Nephron progenitor cell (in vitro differentiated cells): ENCODE results near the gene KCNK5.

Experiments
- DNase-seq: peaks from one replicate; pipeline ENCODE4 v3.0.0; 2021
- H3K27ac Mint-ChIP-seq: 2 replicates; pipeline ENCODE4 v1.8.0; 2021; ENCODE audit warnings: mild to moderate bottlenecking, moderate library complexity, mixed read lengths
- H3K27me3 Mint-ChIP-seq: 2 replicates; pipeline ENCODE4 v1.8.0; 2021; ENCODE audit warnings: mild to moderate bottlenecking, low read depth, mixed read lengths; ENCODE audit not compliant: poor library complexity
- H3K36me3 Mint-ChIP-seq: 2 replicates; pipeline ENCODE4 v1.8.0; 2021; ENCODE audit warnings: low read depth, mixed read lengths
- H3K4me1 Mint-ChIP-seq: 2 replicates; pipeline ENCODE4 v1.8.0; 2021; ENCODE audit warnings: mixed read lengths
- H3K4me3 Mint-ChIP-seq: 2 replicates; pipeline ENCODE4 v1.8.0; 2021; ENCODE audit warnings: mild to moderate bottlenecking, moderate library complexity, mixed read lengths
- H3K9me3 Mint-ChIP-seq: 2 replicates; pipeline ENCODE4 v1.8.0; 2021; ENCODE audit warnings: mild to moderate bottlenecking, moderate library complexity, mixed read lengths
- TF ChIP-seq, protein P1 (sequence below): fragments of 200-600 bp; sonication (generic); IDR thresholded peaks from 2 replicates; pipeline ENCODE4 v1.5.0; 2021; ENCODE audit warnings: antibody characterized with exemption

The KCNK5 gene

DNA sequence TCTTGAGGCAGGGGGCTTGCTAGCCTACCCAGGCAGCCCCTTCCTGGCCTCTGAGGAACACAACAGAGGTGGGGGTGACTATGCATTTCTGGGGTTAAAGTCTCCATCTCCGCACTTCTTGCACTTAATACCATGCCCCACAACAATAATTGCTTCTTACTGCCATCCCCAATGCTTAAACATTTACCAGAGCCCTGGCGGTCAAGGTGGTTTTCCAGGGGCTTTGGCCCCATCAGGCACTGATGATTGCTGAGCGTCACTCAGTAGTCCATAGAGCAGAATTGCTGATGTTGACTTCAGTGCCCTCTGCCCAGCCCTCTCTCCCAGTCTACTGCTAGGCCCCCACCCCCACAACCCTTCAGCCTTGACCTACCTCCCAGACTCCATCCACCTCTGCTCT is 32.5 kb upstream of the KCNK5 start:
- H3K36me3 Mint-ChIP-seq = no peaks in the 10 kb centered on the region
- H3K4me3 Mint-ChIP-seq = no peak overlapping the region
- TF ChIP-seq, protein P1, sequence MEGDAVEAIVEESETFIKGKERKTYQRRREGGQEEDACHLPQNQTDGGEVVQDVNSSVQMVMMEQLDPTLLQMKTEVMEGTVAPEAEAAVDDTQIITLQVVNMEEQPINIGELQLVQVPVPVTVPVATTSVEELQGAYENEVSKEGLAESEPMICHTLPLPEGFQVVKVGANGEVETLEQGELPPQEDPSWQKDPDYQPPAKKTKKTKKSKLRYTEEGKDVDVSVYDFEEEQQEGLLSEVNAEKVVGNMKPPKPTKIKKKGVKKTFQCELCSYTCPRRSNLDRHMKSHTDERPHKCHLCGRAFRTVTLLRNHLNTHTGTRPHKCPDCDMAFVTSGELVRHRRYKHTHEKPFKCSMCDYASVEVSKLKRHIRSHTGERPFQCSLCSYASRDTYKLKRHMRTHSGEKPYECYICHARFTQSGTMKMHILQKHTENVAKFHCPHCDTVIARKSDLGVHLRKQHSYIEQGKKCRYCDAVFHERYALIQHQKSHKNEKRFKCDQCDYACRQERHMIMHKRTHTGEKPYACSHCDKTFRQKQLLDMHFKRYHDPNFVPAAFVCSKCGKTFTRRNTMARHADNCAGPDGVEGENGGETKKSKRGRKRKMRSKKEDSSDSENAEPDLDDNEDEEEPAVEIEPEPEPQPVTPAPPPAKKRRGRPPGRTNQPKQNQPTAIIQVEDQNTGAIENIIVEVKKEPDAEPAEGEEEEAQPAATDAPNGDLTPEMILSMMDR = no peak
- peaks cover 29% of the 10 kb centered on the region for H3K27me3 Mint-ChIP-seq
- peaks cover 7% of the 10 kb centered on the region for H3K4me1 Mint-ChIP-seq
- no peak for DNase-seq
- H3K27ac Mint-ChIP-seq = no peak overlapping the region
- peaks cover 3% of the 10 kb centered on the region for H3K9me3 Mint-ChIP-seq

DNA sequence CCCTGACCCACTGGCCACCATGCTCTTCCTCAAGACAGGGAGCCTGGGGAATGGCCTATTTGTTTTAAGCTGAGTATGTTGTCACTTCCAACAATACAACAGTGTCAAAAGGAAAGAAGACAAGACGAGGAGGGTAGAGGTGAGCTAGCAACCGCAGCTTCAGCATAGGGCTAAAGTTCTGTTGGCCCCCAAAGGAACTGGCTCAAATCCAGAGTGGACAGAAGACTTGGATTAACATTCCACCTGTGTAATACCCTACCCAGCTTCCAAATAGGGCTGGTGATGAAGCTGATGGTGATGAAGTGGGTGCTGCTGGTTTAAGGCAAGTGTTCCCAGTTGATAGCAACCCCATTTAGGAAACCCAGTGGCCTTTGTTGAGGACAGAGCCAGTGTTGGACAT is 31.7 kb upstream of the KCNK5 start:
- H3K4me1 Mint-ChIP-seq = peaks cover 13% of the 10 kb centered on the region
- TF ChIP-seq, protein P1 = no peak
- peaks cover 29% of the 10 kb centered on the region for H3K27me3 Mint-ChIP-seq
- peaks cover 6% of the 10 kb centered on the region for H3K9me3 Mint-ChIP-seq
- no peak overlapping the region for H3K27ac Mint-ChIP-seq
- H3K36me3 Mint-ChIP-seq = no peaks in the 10 kb centered on the region
- no peak for DNase-seq
- H3K4me3 Mint-ChIP-seq = no peak overlapping the region

DNA sequence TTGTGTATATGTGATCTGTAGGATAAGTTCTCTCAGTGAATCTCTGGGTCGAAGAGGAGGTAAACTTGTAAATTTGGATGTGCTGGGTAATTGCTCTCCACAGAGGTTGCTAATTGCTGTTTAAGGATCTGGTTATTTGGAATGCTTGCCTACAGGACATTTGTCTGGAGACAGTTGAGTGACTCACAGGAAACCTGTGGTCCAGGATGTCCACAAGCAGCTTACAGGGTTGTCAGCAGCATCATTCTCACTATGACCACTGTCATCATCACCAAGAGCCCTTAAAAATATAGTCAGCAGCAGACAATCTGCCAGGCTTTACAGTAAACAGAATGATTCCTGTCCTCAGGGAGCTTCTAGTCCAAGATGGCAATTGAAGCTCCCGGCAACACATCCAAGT is 31.2 kb upstream of the KCNK5 start:
- DNase-seq = no peak
- Mint-ChIP-seq H3K9me3 (peaks cover 8% of the 10 kb centered on the region), H3K4me1 (peaks cover 13% of the 10 kb centered on the region), H3K27ac (no peak overlapping the region), H3K27me3 (peaks cover 29% of the 10 kb centered on the region), H3K36me3 (no peaks in the 10 kb centered on the region), H3K4me3 (no peak overlapping the region)
- TF ChIP-seq, protein P1 = no peak

- Mint-ChIP-seq H3K4me1 (peaks cover 26% of the 10 kb centered on the region), H3K27ac (peak overlapping the region; percentile 66), H3K36me3 (no peaks in the 10 kb centered on the region), H3K27me3 (peaks cover 35% of the 10 kb centered on the region), H3K4me3 (no peak overlapping the region), H3K9me3 (peaks cover 37% of the 10 kb centered on the region)
- TF ChIP-seq, protein P1 = no peak
- DNase-seq = no peak
These were observed 27.1 kb upstream of the KCNK5 start for GRCh38 chr6:39256294-39256940.

- peaks cover 38% of the 10 kb centered on the region for H3K4me1 Mint-ChIP-seq
- H3K9me3 Mint-ChIP-seq = peaks cover 37% of the 10 kb centered on the region
- H3K27ac Mint-ChIP-seq = no peak overlapping the region
- TF ChIP-seq, protein P1 = no peak
- no peaks in the 10 kb centered on the region for H3K36me3 Mint-ChIP-seq
- no peak overlapping the region for H3K4me3 Mint-ChIP-seq
- no peak for DNase-seq
- peaks cover 26% of the 10 kb centered on the region for H3K27me3 Mint-ChIP-seq
These were observed 25.8 kb upstream of the KCNK5 start for GRCh38 chr6:39254999-39255535.

- no peak for DNase-seq
- H3K4me3 Mint-ChIP-seq = peak overlapping the region; percentile 40
- H3K27me3 Mint-ChIP-seq = peaks cover 21% of the 10 kb centered on the region
- no peaks in the 10 kb centered on the region for H3K36me3 Mint-ChIP-seq
- peaks cover 37% of the 10 kb centered on the region for H3K9me3 Mint-ChIP-seq
- H3K27ac Mint-ChIP-seq = no peak overlapping the region
- TF ChIP-seq, protein P1 = no peak
- peaks cover 29% of the 10 kb centered on the region for H3K4me1 Mint-ChIP-seq
These were observed 22.1 kb upstream of the KCNK5 start for GRCh38 chr6:39251406-39251805.
